Memory B cell (primary cell): Measurements from ENCODE around the gene ZNF827.

ENCODE experiments used
- ATAC-seq: fragments of 150-1000 bp; cut with Tn5 transposase; 2 replicates; pipeline ENCODE4 v1.10.0; 2021; ENCODE audit warnings: low read depth, mild to moderate bottlenecking, moderate library complexity
- DNase-seq, 2 donors: peaks; one replicate each; pipeline ENCODE4 v3.0.0; 2022; ENCODE audit warnings: low spot score in 2 of 2
- H3K27ac Mint-ChIP-seq: one replicate; pipeline ENCODE4 v1.8.0; 2022; ENCODE audit warnings: mild to moderate bottlenecking, moderate library complexity, mixed read lengths
- H3K27me3 Mint-ChIP-seq: one replicate; pipeline ENCODE4 v1.8.0; 2022; ENCODE audit warnings: mixed read lengths
- H3K36me3 Mint-ChIP-seq: one replicate; pipeline ENCODE4 v1.8.0; 2022; ENCODE audit warnings: mild to moderate bottlenecking, mixed read lengths
- H3K4me1 Mint-ChIP-seq: one replicate; pipeline ENCODE4 v1.8.0; 2022; ENCODE audit warnings: mixed read lengths
- H3K4me3 Mint-ChIP-seq: one replicate; pipeline ENCODE4 v1.8.0; 2022; ENCODE audit warnings: mild to moderate bottlenecking, moderate library complexity, mixed read lengths
- H3K9me3 Mint-ChIP-seq: one replicate; pipeline ENCODE4 v1.8.0; 2022; ENCODE audit warnings: mixed read lengths

Gene ZNF827

GRCh38 chr4:145888393-145888792, 50.2 kb downstream of the ZNF827 start:
- DNase-seq (no peak), ATAC-seq (no peak)
- Mint-ChIP-seq H3K9me3 (no peaks in the 10 kb centered on the region), H3K4me1 (peaks cover 22% of the 10 kb centered on the region), H3K27ac (peak overlapping the region; percentile 89), H3K4me3 (no peak overlapping the region), H3K27me3 (no peaks in the 10 kb centered on the region), H3K36me3 (peaks cover 19% of the 10 kb centered on the region)

- H3K9me3 Mint-ChIP-seq: no peaks in the 10 kb centered on the region
These were observed 51.2 kb downstream of the ZNF827 start for GRCh38 chr4:145887241-145887991.

GRCh38 chr4:145886871-145887240, 51.8 kb downstream of the ZNF827 start:
- ATAC-seq (peak; percentile 63), DNase-seq (no peak)
- no peaks in the 10 kb centered on the region for H3K27me3 Mint-ChIP-seq

More at GRCh38 chr4:145887241-145887991, 51.2 kb downstream of the ZNF827 start:
- no peak overlapping the region for H3K4me3 Mint-ChIP-seq
- ATAC-seq: no peak
- no peaks in the 10 kb centered on the region for H3K27me3 Mint-ChIP-seq
- H3K36me3 Mint-ChIP-seq: peaks cover 19% of the 10 kb centered on the region
- H3K4me1 Mint-ChIP-seq: peaks cover 30% of the 10 kb centered on the region
- peak overlapping the region; percentile 89 for H3K27ac Mint-ChIP-seq
- DNase-seq: no peak

GRCh38 chr4:145885666-145886065, 53.0 kb downstream of the ZNF827 start:
- peak overlapping the region; percentile 56 for H3K27ac Mint-ChIP-seq
- no peaks in the 10 kb centered on the region for H3K27me3 Mint-ChIP-seq
- no peak overlapping the region for H3K4me3 Mint-ChIP-seq
- H3K4me1 Mint-ChIP-seq: peaks cover 29% of the 10 kb centered on the region
- DNase-seq (no peak), ATAC-seq (no peak)
- no peaks in the 10 kb centered on the region for H3K9me3 Mint-ChIP-seq
- peaks cover 12% of the 10 kb centered on the region for H3K36me3 Mint-ChIP-seq

More at GRCh38 chr4:145886871-145887240, 51.8 kb downstream of the ZNF827 start:
- H3K36me3 Mint-ChIP-seq: peaks cover 18% of the 10 kb centered on the region
- no peak overlapping the region for H3K4me3 Mint-ChIP-seq
- no peaks in the 10 kb centered on the region for H3K9me3 Mint-ChIP-seq
- H3K4me1 Mint-ChIP-seq: peaks cover 27% of the 10 kb centered on the region
- H3K27ac Mint-ChIP-seq: no peak overlapping the region

DNA sequence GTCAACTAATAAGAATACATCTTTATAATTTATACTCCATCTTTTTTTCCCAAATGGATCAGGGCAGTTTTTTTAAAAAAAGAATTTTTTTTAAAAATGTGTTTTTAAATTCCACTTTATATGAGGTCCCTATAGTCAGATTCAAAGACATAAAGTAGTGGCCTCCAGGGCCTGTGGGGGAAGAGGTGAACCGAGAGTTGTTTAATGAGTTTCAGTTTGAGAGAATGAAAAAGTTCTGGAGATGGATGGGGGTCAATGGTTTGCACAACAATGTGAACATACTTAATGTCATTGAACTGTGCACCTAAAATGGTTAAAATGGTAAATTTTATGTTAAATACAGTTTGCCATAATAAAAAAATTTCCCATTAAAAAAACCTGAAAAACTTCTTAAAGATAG, 53.8 kb downstream of the ZNF827 start:
- Mint-ChIP-seq H3K4me3 (no peak overlapping the region), H3K36me3 (peaks cover 14% of the 10 kb centered on the region), H3K27me3 (no peaks in the 10 kb centered on the region)

DNA sequence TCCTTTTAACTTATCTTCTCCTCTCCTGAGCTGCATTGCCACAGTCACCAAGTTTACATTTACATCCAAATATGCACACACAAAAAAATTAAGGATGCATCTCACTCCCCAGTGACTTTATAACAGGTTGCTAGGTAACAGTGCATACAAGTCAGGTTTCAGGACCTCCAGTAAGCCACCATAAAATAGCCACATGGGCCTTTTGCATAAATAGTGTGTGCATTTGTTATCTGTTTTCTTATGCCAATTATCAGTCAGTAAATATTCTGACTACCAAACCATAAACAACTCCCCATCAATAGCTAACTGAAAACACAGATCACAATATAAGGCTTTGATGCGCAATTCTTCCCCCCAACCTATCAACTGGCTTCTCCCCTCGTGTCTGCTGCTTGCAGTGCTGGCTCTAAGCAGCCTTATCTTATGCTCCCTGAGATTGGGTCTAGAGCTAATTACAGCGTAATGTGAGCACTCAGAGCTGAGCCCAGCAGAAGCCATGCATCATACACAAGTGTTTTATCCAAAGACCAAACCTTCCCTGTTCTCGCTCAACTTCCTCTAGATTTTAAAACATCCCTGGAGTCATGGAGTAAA, 55.4 kb downstream of the ZNF827 start:
- DNase-seq: no peak
- Mint-ChIP-seq H3K36me3 (peaks cover 17% of the 10 kb centered on the region), H3K4me1 (peaks cover 34% of the 10 kb centered on the region), H3K27ac (peak overlapping the region; percentile 0), H3K27me3 (no peaks in the 10 kb centered on the region), H3K4me3 (no peak overlapping the region), H3K9me3 (no peaks in the 10 kb centered on the region)
- no peak for ATAC-seq

More for the DNA sequence above, 53.8 kb downstream of the ZNF827 start:
- Mint-ChIP-seq H3K9me3 (no peaks in the 10 kb centered on the region), H3K4me1 (peaks cover 31% of the 10 kb centered on the region), H3K27ac (no peak overlapping the region)
- ATAC-seq (no peak), DNase-seq (no peak)

GRCh38 chr4:145882604-145883003, 56.0 kb downstream of the ZNF827 start:
- H3K36me3 Mint-ChIP-seq: peaks cover 18% of the 10 kb centered on the region

DNA sequence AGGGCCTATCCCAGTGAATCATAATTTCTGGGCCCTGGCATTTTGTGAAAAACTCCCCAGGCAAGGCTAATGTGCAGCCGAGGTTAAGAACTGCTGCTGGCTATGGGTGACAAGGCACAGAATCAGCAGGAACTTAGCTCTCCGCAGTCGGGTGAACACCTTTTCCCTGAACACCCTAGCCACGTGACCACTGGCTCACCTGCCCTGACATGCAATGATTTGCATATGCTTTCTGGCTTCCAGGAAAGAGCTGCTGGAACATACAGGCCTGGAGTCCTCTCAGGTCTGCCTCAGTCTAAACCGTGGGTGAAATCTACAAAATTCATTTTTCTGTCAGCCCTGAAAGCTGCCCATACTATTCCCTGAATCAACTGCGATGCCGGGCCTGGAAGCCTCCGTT, 56.6 kb downstream of the ZNF827 start:
- Mint-ChIP-seq H3K9me3 (no peaks in the 10 kb centered on the region), H3K27me3 (no peaks in the 10 kb centered on the region), H3K27ac (peak overlapping the region; percentile 47), H3K4me3 (peak overlapping the region; percentile 5), H3K36me3 (peaks cover 18% of the 10 kb centered on the region), H3K4me1 (peaks cover 28% of the 10 kb centered on the region)
- ATAC-seq (peak; percentile 83), DNase-seq (no peak)

More at GRCh38 chr4:145882604-145883003, 56.0 kb downstream of the ZNF827 start:
- Mint-ChIP-seq H3K9me3 (no peaks in the 10 kb centered on the region), H3K27me3 (no peaks in the 10 kb centered on the region), H3K4me3 (no peak overlapping the region), H3K27ac (no peak overlapping the region), H3K4me1 (peaks cover 31% of the 10 kb centered on the region)
- DNase-seq (no peak), ATAC-seq (no peak)

- Mint-ChIP-seq H3K27me3 (no peaks in the 10 kb centered on the region), H3K27ac (peak overlapping the region; percentile 47), H3K4me1 (peaks cover 26% of the 10 kb centered on the region), H3K9me3 (no peaks in the 10 kb centered on the region), H3K36me3 (peaks cover 18% of the 10 kb centered on the region), H3K4me3 (no peak overlapping the region)
- DNase-seq (no peak), ATAC-seq (no peak)
These were observed 57.0 kb downstream of the ZNF827 start for GRCh38 chr4:145881576-145881975.

- Mint-ChIP-seq H3K36me3 (peaks cover 18% of the 10 kb centered on the region), H3K4me1 (peaks cover 26% of the 10 kb centered on the region), H3K27ac (peak overlapping the region; percentile 75), H3K4me3 (no peak overlapping the region), H3K9me3 (no peaks in the 10 kb centered on the region), H3K27me3 (no peaks in the 10 kb centered on the region)
- DNase-seq: no peak
- no peak for ATAC-seq
These were observed 58.2 kb downstream of the ZNF827 start for GRCh38 chr4:145880355-145880960.

- Mint-ChIP-seq H3K27me3 (no peaks in the 10 kb centered on the region), H3K36me3 (peaks cover 19% of the 10 kb centered on the region), H3K4me1 (peaks cover 25% of the 10 kb centered on the region), H3K27ac (no peak overlapping the region), H3K4me3 (no peak overlapping the region), H3K9me3 (no peaks in the 10 kb centered on the region)
- DNase-seq (no peak), ATAC-seq (no peak)
These were observed 59.0 kb downstream of the ZNF827 start for GRCh38 chr4:145879598-145879997.

- peaks cover 15% of the 10 kb centered on the region for H3K36me3 Mint-ChIP-seq
- DNase-seq: no peak
- H3K4me1 Mint-ChIP-seq: peaks cover 25% of the 10 kb centered on the region
- H3K4me3 Mint-ChIP-seq: no peak overlapping the region
- no peaks in the 10 kb centered on the region for H3K9me3 Mint-ChIP-seq
- H3K27me3 Mint-ChIP-seq: no peaks in the 10 kb centered on the region
- no peak overlapping the region for H3K27ac Mint-ChIP-seq
- ATAC-seq: no peak
These were observed 59.9 kb downstream of the ZNF827 start for GRCh38 chr4:145878501-145879435.

DNA sequence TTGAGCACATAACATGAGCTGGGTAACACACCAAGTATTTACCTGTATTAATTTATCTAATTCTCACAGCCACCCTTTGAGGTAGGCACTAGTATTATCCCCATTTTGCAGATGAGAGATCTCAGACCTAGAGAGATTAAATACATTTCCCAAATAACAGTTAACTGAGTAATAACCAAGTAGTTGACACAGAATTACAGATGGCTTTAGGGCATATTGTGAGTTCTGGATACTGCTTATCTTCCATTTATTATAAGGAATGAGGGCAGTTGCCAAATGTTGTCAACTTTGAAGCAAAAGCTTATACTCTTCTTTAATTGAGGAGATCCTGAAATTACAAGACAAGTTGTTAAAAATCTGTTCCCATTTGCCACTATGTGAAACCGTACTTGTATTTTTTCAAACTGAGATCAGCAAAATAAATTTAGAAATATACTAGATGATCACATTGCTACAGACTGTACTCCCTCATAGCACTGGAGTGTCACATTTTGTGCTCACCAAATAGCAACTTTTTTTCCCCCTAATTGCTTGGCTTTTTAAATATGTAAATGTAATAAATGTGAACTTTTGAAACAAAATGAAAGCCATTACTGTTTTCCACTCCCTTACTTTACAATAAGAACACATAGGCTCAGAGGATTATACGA, 62.0 kb downstream of the ZNF827 start:
- H3K36me3 Mint-ChIP-seq: peaks cover 20% of the 10 kb centered on the region

More for the DNA sequence above, 62.0 kb downstream of the ZNF827 start:
- Mint-ChIP-seq H3K9me3 (no peaks in the 10 kb centered on the region), H3K4me3 (no peak overlapping the region), H3K27ac (no peak overlapping the region), H3K27me3 (no peaks in the 10 kb centered on the region), H3K4me1 (peaks cover 19% of the 10 kb centered on the region)
- DNase-seq (no peak), ATAC-seq (no peak)
